Measurements from ENCODE around the gene OR2V2. TPM values are rescaled to one million over a fixed set of nuclear protein-coding genes. Genes with fewer than 3 reads are reported as not detected.
A peak's percentile ranks its signal among the peaks of the same experiment; 100 is the strongest.

OR2V2 gene
- polyA plus RNA-seq, 3 donors, result 0.04 TPM; not detected in 1

- DNase-seq, result no peak
Observed at GRCh38 chr5:181190711-181191525, 43.5 kb downstream of the OR2V2 start.

DNA sequence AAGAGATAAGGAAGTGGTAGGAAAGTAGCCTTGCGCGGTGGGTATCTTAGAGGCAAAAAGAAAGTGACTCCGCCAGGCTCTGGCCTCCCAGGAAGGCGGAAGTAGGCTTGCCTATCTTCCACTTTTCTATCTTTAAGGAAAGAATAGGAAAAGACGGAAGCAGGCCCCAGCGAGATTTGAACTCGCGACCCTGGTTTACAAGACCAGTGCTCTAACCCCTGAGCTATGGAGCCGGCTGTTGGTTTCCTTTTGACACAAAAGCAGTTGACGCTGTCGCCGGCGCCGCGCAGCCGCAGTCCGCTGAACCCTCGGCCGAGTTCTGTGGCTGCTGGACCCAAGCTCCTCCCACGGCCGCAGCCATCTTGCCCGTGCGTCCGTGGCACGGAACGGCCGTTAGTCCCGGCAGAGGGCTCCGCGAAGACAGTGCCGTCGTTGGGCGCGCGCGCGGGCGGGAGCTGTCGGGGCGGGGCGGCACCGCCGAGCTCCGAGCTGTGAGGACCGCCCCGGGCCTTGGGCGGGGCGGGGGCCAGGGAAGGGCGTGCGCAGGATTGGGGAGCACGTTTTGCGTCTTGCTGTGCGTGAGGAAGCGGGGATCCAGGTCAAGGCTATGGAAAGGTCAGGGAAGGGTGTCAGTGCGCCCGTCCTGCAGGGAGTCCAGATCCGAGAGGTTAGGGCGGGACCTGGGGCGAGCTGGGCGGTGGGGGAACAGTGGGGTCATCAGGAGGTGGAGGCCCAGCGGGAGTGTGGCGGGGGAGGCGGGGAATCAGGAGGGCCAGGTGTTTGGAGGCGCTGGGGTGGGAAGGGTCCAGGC is 44.3 kb downstream of the OR2V2 start:
- DNase-seq, result peak; percentile 94

GRCh38 chr5:181192337-181193046 is 45.1 kb downstream of the OR2V2 start:
- no peak for DNase-seq

GRCh38 chr5:181193656-181194055 is 46.3 kb downstream of the OR2V2 start:
- DNase-seq, result no peak

DNA sequence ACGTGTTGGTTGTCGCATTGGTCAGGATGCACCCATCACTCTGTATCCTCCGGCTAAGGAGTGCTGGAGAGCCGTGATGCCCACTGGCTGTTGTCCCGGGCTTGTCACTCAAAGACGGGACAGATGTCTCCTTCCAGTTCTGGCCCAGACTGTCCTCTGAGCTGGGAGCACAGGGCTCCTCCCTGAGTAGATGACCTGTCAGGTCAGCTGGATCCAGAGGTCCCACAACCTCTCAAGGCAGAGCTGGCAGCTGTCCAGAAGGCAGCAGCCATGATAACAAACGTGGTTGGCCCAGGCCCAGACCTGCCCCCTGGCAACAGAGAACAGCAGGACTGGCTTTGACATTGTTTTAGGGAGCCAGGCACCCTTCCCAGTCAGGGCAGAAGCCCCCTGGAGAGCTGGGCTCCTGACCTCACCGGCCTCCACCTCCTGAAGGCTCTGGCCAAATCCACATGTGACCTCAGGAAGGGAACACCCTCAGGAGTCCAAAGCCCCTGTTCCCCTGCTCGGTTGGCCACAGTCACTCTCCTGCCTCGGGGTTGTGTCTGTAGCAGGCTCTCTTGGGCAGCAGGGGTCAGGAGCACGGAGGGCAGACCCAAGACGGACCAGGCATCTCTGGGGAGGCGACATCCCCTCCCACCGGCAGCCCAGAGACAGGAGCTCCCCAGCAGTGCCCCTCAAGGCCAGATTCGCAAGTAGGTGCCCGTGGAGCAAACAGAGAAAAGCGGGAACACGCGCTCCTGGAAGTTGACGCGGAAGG is 47.3 kb downstream of the OR2V2 start:
- no peak for DNase-seq

GRCh38 chr5:181195249-181195761 is 47.9 kb downstream of the OR2V2 start:
- no peak for DNase-seq

- no peak for DNase-seq
Observed at GRCh38 chr5:181197326-181197951, 50.1 kb downstream of the OR2V2 start.

- no peak for DNase-seq
Observed at GRCh38 chr5:181198106-181198685, 50.8 kb downstream of the OR2V2 start.

DNA sequence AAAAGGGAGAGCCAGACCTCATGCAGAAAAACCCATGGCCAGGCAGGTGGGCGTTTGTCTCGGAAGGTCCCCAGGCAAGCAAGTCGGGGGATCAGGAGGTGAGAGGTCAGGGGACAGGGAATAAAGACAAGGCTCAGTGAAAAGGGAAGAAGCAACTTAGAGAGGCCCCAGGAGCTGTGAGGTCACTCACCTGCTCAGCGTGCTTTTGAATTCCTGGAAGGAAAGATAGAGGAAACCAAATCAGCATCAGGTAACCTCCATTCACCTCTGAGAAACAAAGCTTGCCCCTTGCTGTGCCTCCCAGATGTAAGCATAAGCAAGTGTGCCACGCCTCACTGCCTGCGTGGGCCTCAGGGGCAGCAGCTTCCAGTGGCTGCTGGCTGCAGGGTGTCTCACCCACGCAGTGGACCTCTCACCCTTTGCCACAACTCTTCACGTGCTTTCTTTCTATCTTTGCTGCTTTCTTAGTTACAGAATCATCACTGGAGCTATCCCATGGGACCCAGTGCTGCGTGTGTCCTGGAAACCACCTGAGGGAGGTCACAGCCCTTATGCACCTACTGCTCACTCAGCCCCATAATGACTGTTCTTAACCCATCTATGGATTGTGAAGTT is 51.6 kb downstream of the OR2V2 start:
- DNase-seq, result no peak

- no peak for DNase-seq
Observed at GRCh38 chr5:181199881-181200638, 52.7 kb downstream of the OR2V2 start.

- no peak for DNase-seq
Observed at GRCh38 chr5:181200816-181201215, 53.4 kb downstream of the OR2V2 start.

GRCh38 chr5:181203093-181203711 is 55.8 kb downstream of the OR2V2 start:
- DNase-seq, result no peak

DNA sequence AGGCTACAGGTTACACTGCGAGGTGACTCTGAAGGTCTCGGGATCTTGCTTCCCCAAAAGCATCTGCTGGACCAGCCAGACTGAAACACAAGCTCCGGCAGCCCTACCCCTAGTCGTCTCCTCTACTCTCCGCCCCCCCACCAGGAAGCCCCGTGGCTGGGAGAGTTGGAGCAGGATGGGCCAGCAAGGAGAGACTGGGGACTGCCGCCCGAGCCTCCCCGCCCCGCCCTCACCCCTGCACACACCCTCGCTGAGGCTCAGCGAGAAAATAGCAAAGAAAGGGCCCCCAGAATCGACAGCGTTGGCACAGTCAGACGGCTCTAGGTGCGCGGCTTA is 56.4 kb downstream of the OR2V2 start:
- DNase-seq, result no peak

- no peak for DNase-seq
Observed at GRCh38 chr5:181204113-181204825, 56.9 kb downstream of the OR2V2 start.

- DNase-seq, result no peak
Observed at GRCh38 chr5:181204826-181205760, 57.7 kb downstream of the OR2V2 start, which contains the start of gene TRIM7. TRIM7 (minus strand) TSS chr5:181205196; CDS start chr5:181205110, 86 bp downstream.

DNA sequence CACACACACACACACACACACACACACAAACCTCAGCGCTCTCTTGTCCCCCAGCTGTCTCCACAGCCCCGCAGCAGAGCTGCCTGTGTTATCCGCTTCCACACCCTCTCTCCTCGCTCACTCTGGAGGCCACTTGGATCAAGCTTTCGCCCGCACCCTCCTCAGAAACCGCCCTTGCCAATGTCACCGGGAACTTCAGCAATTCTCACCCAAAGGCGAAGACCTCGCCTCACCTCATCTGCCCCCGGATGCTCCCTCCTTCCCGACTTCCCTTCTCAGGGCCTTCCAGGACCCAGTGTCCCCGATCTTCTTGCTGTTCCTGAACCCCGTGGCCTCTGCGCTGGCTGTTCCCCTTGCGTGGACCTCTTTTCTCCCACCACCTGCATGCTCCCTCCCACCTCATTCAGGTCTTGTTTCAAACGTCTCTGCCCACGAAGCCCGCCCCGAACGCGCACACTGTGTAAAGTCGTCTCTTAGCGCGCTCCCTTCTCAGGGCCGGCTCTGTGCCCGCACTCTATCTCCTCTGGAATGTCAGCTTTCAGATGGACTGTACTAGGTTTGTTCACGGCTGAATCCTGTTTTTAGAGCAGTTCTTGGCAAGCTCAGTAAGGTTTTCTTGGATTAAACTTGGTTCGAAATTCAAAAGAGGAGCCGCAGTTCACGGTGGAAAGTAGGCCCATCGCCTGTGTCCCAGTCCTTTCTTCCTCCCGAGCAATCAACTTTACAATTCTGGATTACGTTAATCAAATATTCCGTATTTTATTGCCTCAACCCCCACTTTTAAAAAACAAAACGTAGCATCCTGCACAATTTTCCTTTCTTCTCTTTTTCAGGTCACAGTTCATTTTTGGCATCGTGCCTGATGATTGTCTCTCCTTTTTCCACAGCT is 58.6 kb downstream of the OR2V2 start:
- DNase-seq, result no peak

Measured in renal pelvis (tissue), 4 donors.